IMR-90 (cell line): ENCODE results near the gene ERCC8. TPM values are rescaled to one million over a fixed set of nuclear protein-coding genes. Genes with fewer than 3 reads are reported as not detected.

Source experiments
- ATAC-seq: fragments of 200-7000 bp; cut with Tn5 transposase; 2 replicates; pipeline ENCODE4 v1.9.1; 2020; ENCODE audit warnings: low read depth, mild to moderate bottlenecking, moderate library complexity
- BruUV-seq: library from RNA; stranded (reverse); fragments of 400-500 nt; replicated peaks from 2 replicates; lab custom pipeline; 2021; lab: Mats Ljungman, UMichigan
- CTCF ChIA-PET: fragments of 300-600 bp; formaldehyde crosslinking; extraction: SDS; loops from one replicate; lab custom pipeline; 2021; ENCODE audit warnings: antibody characterized with exemption; lab: Yijun Ruan, JAX
- POLR2A ChIA-PET: fragments of 300-600 bp; sonication (Branson Sonifier 250); formaldehyde crosslinking; loops from one replicate; lab custom pipeline; 2022; ENCODE audit warnings: antibody characterized with exemption; ENCODE audit not compliant: unreplicated experiment; lab: Charles Lee
- DNase-seq: peaks from one replicate; pipeline ENCODE4 v3.0.0; 2013
- H2AFZ ChIP-seq: replicated peaks from 2 replicates; pipeline ENCODE3; 2013; ENCODE audit warnings: low read length, mild to moderate bottlenecking; ENCODE audit not compliant: poor library complexity
- H2AK5ac ChIP-seq: 2 replicates; pipeline ENCODE4 v1.6.1; 2013; ENCODE audit warnings: low read depth, low read length, inconsistent platforms
- H2AK9ac ChIP-seq: replicated peaks from 2 replicates; pipeline ENCODE3; 2013; ENCODE audit warnings: mild to moderate bottlenecking, low read depth, low read length, moderate library complexity; ENCODE audit not compliant: poor library complexity
- H2BK120ac ChIP-seq: 2 replicates; pipeline ENCODE4 v1.6.1; 2013; ENCODE audit warnings: low read depth, low read length, inconsistent platforms
- H2BK15ac ChIP-seq: 3 replicates; pipeline ENCODE4 v1.6.1; 2013; ENCODE audit warnings: low read depth, low read length, inconsistent platforms
- H2BK20ac ChIP-seq: 2 replicates; pipeline ENCODE4 v1.6.1; 2013; ENCODE audit warnings: low read depth, mild to moderate bottlenecking, inconsistent platforms, low read length, moderate library complexity
- H2BK5ac ChIP-seq: 2 replicates; pipeline ENCODE4 v1.6.1; 2013; ENCODE audit warnings: mild to moderate bottlenecking, low read depth, low read length, inconsistent platforms; ENCODE audit not compliant: poor library complexity, severe bottlenecking
- H3K14ac ChIP-seq: replicated peaks from 2 replicates; pipeline ENCODE4 v1.6.1; 2013; ENCODE audit warnings: low read depth, low read length, inconsistent platforms
- H3K18ac ChIP-seq: 2 replicates; pipeline ENCODE4 v1.6.1; 2013; ENCODE audit warnings: low read depth, low read length, control low read depth
- H3K23ac ChIP-seq: 2 replicates; pipeline ENCODE4 v1.6.1; 2013; ENCODE audit warnings: low read depth, low read length, inconsistent platforms
- H3K27ac ChIP-seq: 2 replicates; pipeline ENCODE4 v1.5.1; 2013; ENCODE audit warnings: mild to moderate bottlenecking, control low read depth, low read length; ENCODE audit not compliant: insufficient read depth
- H3K27me3 ChIP-seq: 2 replicates; pipeline ENCODE4 v1.6.1; 2013; ENCODE audit warnings: low read length; ENCODE audit not compliant: control insufficient read depth, insufficient read depth
- H3K36me3 ChIP-seq: 2 replicates; pipeline ENCODE4 v1.6.1; 2013; ENCODE audit warnings: low read length, mixed read lengths; ENCODE audit not compliant: control insufficient read depth, insufficient read depth
- H3K4ac ChIP-seq: 2 replicates; pipeline ENCODE4 v1.6.1; 2013; ENCODE audit warnings: low read depth, low read length, inconsistent platforms
- H3K4me1 ChIP-seq: 2 replicates; pipeline ENCODE4 v1.6.1; 2013; ENCODE audit warnings: low read length, mixed read lengths; ENCODE audit not compliant: control insufficient read depth, insufficient read depth
- H3K4me2 ChIP-seq: 2 replicates; pipeline ENCODE4 v1.6.1; 2013; ENCODE audit warnings: low read depth, mild to moderate bottlenecking, control low read depth, low read length, moderate library complexity
- H3K4me3 ChIP-seq: 2 replicates; pipeline ENCODE4 v1.5.1; 2013; ENCODE audit warnings: low read depth, mild to moderate bottlenecking, control low read depth, low read length, moderate library complexity; ENCODE audit not compliant: insufficient read depth
- H3K56ac ChIP-seq: 2 replicates; pipeline ENCODE4 v1.6.1; 2013; ENCODE audit warnings: low read length, inconsistent platforms; ENCODE audit not compliant: insufficient read depth; ENCODE audit errors: extremely low read depth
- H3K79me1 ChIP-seq, 2 experiments: 2 replicates each; pipeline ENCODE4 v1.6.1; 2013; ENCODE audit warnings: low read length in 2 of 2, inconsistent platforms in 1 of 2, low read depth in 1 of 2
- H3K9ac ChIP-seq: 2 replicates; pipeline ENCODE4 v1.6.1; 2013; ENCODE audit warnings: low read depth, low read length, control low read depth
- H3K9me1 ChIP-seq: 2 replicates; pipeline ENCODE4 v1.6.1; 2013; ENCODE audit warnings: low read length, inconsistent platforms; ENCODE audit not compliant: insufficient read depth
- H3K9me3 ChIP-seq: 2 replicates; pipeline ENCODE4 v1.6.1; 2013; ENCODE audit warnings: low read length; ENCODE audit not compliant: control insufficient read depth, insufficient read depth
- H4K20me1 ChIP-seq: 2 replicates; pipeline ENCODE4 v1.6.1; 2013; ENCODE audit warnings: low read length, inconsistent platforms; ENCODE audit not compliant: insufficient read depth
- H4K5ac ChIP-seq: 2 replicates; pipeline ENCODE4 v1.6.1; 2013; ENCODE audit warnings: mild to moderate bottlenecking, low read depth, low read length, control low read depth
- H4K8ac ChIP-seq, 2 experiments: 2 replicates each; pipeline ENCODE4 v1.6.1; 2013; ENCODE audit warnings: low read depth in 2 of 2, low read length in 2 of 2, control low read depth in 1 of 2, inconsistent platforms in 1 of 2
- H4K91ac ChIP-seq: 2 replicates; pipeline ENCODE4 v1.6.1; 2013; ENCODE audit warnings: low read depth, low read length, inconsistent platforms; ENCODE audit not compliant: insufficient read depth
- BHLHE40 ChIP-seq: fragments of 150-350 bp; IDR thresholded peaks from 2 replicates; pipeline ENCODE4 v1.6.1; 2016; ENCODE audit warnings: mild to moderate bottlenecking, low read depth, low read length
- CTCF ChIP-seq: conservative IDR thresholded peaks from 2 replicates; pipeline ENCODE4 v1.5.1; 2012; ENCODE audit warnings: mild to moderate bottlenecking, low read depth, low read length, improper control_type of control experiment
- FOS ChIP-seq: fragments of 150-350 bp; IDR thresholded peaks from 2 replicates; pipeline ENCODE4 v1.6.1; 2016; ENCODE audit warnings: low read depth, low read length
- MXI1 ChIP-seq: IDR thresholded peaks from 2 replicates; pipeline ENCODE4 v1.6.1; 2012; ENCODE audit warnings: low read depth, mild to moderate bottlenecking, low read length, moderate library complexity, borderline replicate concordance
- NFE2L2 ChIP-seq: fragments of 150-350 bp; IDR thresholded peaks from 2 replicates; pipeline ENCODE4 v1.6.1; 2016; ENCODE audit warnings: low read depth, mild to moderate bottlenecking, low read length
- POLR2A ChIP-seq: IDR thresholded peaks from 2 replicates; pipeline ENCODE4 v1.6.1; 2012; ENCODE audit warnings: mild to moderate bottlenecking, low read depth, low read length
- USF2 ChIP-seq: fragments of 150-350 bp; IDR thresholded peaks from 2 replicates; pipeline ENCODE4 v1.6.1; 2017; ENCODE audit warnings: mild to moderate bottlenecking, antibody characterized with exemption, low read length, low read depth
- WGBS, 2 experiments: methylation state at CpG; one replicate each; pipeline versions ENCODE4 v1.1.5 to v1.1.7; 2013; ENCODE audit warnings: missing lambda C conversion rate in 2 of 2; ENCODE audit not compliant: insufficient read length in 1 of 2; ENCODE audit errors: extremely low coverage in 2 of 2; 5-methylcytosine and 5-hydroxymethylcytosine counted together
- dilution Hi-C: fragments of 300-500 bp; cut with HindIII; formaldehyde crosslinking; loops from one replicate; pipeline ENCODE4 v1.14.3; 2018; ENCODE audit warnings: low sequenced_read_pairs; ENCODE audit not compliant: unreplicated experiment
- in situ Hi-C: fragments of 300-500 bp; cut with MboI; formaldehyde crosslinking; loops from 3 replicates; pipeline ENCODE4 v1.14.3; 2019; ENCODE audit warnings: low sequenced_read_pairs, inconsistent platforms, mixed read lengths
- intact Hi-C: fragments of 100-400 bp; cut with micrococcal nuclease; formaldehyde crosslinking; loops from 2 replicates; pipeline ENCODE4 v1.10.0; 2022
- polyA plus RNA-seq, 3 experiments: library from polyadenylated mRNA; depleted of rRNA; stranded (reverse); fragments of >200 nt; gene quantifications; 2 replicates each; pipeline ENCODE4 v1.2.3, GENCODE V29; 2012; ENCODE audit warnings: low replicate concordance in 1 of 3
- total RNA-seq: library from RNA; depleted of rRNA; stranded (reverse); fragments of >200 nt; gene quantifications from 2 replicates; pipeline ENCODE4 v1.2.3, GENCODE V29; 2012

ERCC8 gene
- total and polyA plus RNA-seq, 2 of the 4 experiments (the other 2 are of a cell fraction), result 12.6 to 29.2 TPM

GRCh38 chr5:60958712-60959111 is 13.8 kb upstream of the ERCC8 start:
- Histone ChIP-seq H3K4me2 (no peak overlapping the region), H3K4ac (no peak overlapping the region), H3K9me1 (no peaks in the 10 kb centered on the region), H2AK5ac (no peak overlapping the region), H4K20me1 (no peaks in the 10 kb centered on the region; the same call in 1 of the 2 replicates), H3K4me1 (no peaks in the 10 kb centered on the region), H3K9ac (no peak overlapping the region), H4K8ac (no peak overlapping the region), H2BK20ac (no peak overlapping the region), H3K27me3 (no peaks in the 10 kb centered on the region), H2AFZ (no peak overlapping the region), H2BK120ac (no peak overlapping the region), H3K14ac (no peak overlapping the region), H3K23ac (no peak overlapping the region), H2BK5ac (no peak overlapping the region), H4K5ac (no peak overlapping the region), H3K18ac (no peak overlapping the region), H3K56ac (no peak overlapping the region), H3K9me3 (no peaks in the 10 kb centered on the region), H3K36me3 (no peaks in the 10 kb centered on the region), H3K4me3 (no peak overlapping the region), H2AK9ac (no peak overlapping the region), H3K27ac (no peak overlapping the region), H3K79me1 (peaks cover 8 to 10% of the 10 kb centered on the region in 2 experiments), H4K91ac (no peak overlapping the region), H2BK15ac (no peak overlapping the region)
- POLR2A ChIA-PET, result no interaction called here
- no TSS peak for BruUV-seq
- intact Hi-C loops, result loop anchor here (2.0 to 5.0 kb wide), 4 partner anchors 94 to 1186 kb away; no protein-coding TSS in a partner anchor
- ATAC-seq, result no peak
- WGBS, 2 experiments, result no CpG with 5 or more reads among the region's 2 CpGs
- TF ChIP-seq FOS (no peak), USF2 (no peak), MXI1 (no peak), POLR2A (no peak), NFE2L2 (no peak), BHLHE40 (no peak), CTCF (no peak)
- DNase-seq, result no peak
- in situ Hi-C loops, result loop anchor here (25.0 kb wide), 2 partner anchors 704 to 979 kb away; no protein-coding TSS in a partner anchor
- dilution Hi-C loops, result no loop called here
- CTCF ChIA-PET, result interaction anchor here (1.1 kb wide), 1 partner anchor 13 kb away, joined by 3 read pairs; no protein-coding TSS in a partner anchor
